ENCODE data around the gene RRP7A. TPM values are rescaled to one million over a fixed set of nuclear protein-coding genes. Genes with fewer than 3 reads are reported as not detected.

The RRP7A gene
- total and polyA plus RNA-seq, 2 donors (not counting 1 experiment from before 2014, with no cell fraction given), result 18.3 to 98.5 TPM

DNA sequence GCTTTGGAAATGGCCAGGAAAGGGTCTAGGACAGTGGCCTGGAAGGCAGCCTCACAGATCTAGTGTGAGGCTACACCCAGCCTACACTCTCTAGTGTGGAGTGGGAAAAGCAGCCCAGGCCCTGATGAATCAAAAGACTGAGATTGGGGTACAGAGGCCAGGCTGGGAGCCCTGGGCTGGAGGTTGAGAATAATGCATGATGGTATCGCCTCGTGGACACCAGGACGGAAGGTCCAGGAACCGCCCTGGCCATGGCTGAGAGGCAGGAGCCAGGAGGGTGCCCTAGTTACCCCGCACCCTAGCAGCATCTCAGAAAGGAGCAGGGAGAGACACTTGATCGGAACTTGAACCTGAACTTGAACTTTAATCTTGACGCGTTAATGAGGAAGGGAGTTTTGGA is 46.9 kb downstream of the RRP7A start:
- Histone ChIP-seq H3K9me3 (ENCODE audit: control extremely low read depth in 1 of 3, control insufficient read depth in 2 of 3, insufficient read depth in 1 of 3, low read length in 2 of 3) (no peaks in the 10 kb centered on the region), H3K36me3 (replicated peaks in 1 of 2; ENCODE audit: control extremely low read depth in 1 of 2, control insufficient read depth in 1 of 2, extremely low read depth in 1 of 2, insufficient read depth in 2 of 2, low read length in 1 of 2) (no peaks in the 10 kb centered on the region), H4K20me1 (ENCODE audit: control insufficient read depth, insufficient read depth, low read length, poor library complexity, severe bottlenecking) (no peaks in the 10 kb centered on the region), H2AFZ (ENCODE audit: insufficient read depth, low read depth, low read length, poor library complexity, severe bottlenecking) (no peak overlapping the region), H3K79me2 (ENCODE audit: control insufficient read depth, insufficient read depth, low read length) (no peaks in the 10 kb centered on the region), H3K4me2 (replicated peaks; ENCODE audit: low read depth, low read length, poor library complexity, severe bottlenecking) (no peak overlapping the region), H3K9ac (ENCODE audit: low read length) (no peak overlapping the region), H3K27me3 (replicated peaks in 1 of 4; ENCODE audit: control extremely low read depth in 1 of 4, control insufficient read depth in 3 of 4, insufficient read depth in 4 of 4, low read length in 3 of 4) (peaks cover 0 to 4% (median 0%) of the 10 kb centered on the region in 4 experiments), H3K27ac (ENCODE audit: low read length in 2 of 2) (no peak overlapping the region), H3K4me1 (ENCODE audit: control insufficient read depth in 2 of 2, insufficient read depth in 2 of 2, low read length in 2 of 2) (no peaks in the 10 kb centered on the region), H3K4me3 (ENCODE audit: control extremely low read depth in 1 of 5, extremely low read depth in 1 of 5, insufficient read depth in 1 of 5, low read depth in 2 of 5, low read length in 4 of 5) (no peak overlapping the region)
- TF ChIP-seq, protein P1, sequence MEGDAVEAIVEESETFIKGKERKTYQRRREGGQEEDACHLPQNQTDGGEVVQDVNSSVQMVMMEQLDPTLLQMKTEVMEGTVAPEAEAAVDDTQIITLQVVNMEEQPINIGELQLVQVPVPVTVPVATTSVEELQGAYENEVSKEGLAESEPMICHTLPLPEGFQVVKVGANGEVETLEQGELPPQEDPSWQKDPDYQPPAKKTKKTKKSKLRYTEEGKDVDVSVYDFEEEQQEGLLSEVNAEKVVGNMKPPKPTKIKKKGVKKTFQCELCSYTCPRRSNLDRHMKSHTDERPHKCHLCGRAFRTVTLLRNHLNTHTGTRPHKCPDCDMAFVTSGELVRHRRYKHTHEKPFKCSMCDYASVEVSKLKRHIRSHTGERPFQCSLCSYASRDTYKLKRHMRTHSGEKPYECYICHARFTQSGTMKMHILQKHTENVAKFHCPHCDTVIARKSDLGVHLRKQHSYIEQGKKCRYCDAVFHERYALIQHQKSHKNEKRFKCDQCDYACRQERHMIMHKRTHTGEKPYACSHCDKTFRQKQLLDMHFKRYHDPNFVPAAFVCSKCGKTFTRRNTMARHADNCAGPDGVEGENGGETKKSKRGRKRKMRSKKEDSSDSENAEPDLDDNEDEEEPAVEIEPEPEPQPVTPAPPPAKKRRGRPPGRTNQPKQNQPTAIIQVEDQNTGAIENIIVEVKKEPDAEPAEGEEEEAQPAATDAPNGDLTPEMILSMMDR (IDR thresholded peaks at IDR 0.05), result no peak
- no peak for TF ChIP-seq EZH2 (IDR thresholded peaks at IDR 0.05; ENCODE audit: borderline replicate concordance, insufficient read depth, low read depth, low read length, poor library complexity, severe bottlenecking)
- DNase-seq (no peak), ATAC-seq (ENCODE audit: low read depth) (no peak)
- ChIA-PET POLR2A (no interaction called here), CTCF (interaction anchor here (0.7 to 2.9 kb wide), 11 partner anchors 8 to 506 kb away, joined by 3 to 19 read pairs (median 4); no protein-coding TSS in a partner anchor)
- no peaks in the 10 kb centered on the region for H3K4me1 Mint-ChIP-seq
- peaks cover 18% of the 10 kb centered on the region for H3K27me3 Mint-ChIP-seq
- no peak overlapping the region for H3K4me3 Mint-ChIP-seq
- no peaks in the 10 kb centered on the region for H3K9me3 Mint-ChIP-seq (ENCODE audit: insufficient read depth)
- no peak overlapping the region for H3K27ac Mint-ChIP-seq
- intact Hi-C loops (cut with micrococcal nuclease), result loop anchor here (1.0 kb wide), 3 partner anchors 303 to 506 kb away; no protein-coding TSS in a partner anchor
- WGBS (ENCODE audit: insufficient coverage), result 95% methylated on average over 8 of the region's 8 CpGs

DNA sequence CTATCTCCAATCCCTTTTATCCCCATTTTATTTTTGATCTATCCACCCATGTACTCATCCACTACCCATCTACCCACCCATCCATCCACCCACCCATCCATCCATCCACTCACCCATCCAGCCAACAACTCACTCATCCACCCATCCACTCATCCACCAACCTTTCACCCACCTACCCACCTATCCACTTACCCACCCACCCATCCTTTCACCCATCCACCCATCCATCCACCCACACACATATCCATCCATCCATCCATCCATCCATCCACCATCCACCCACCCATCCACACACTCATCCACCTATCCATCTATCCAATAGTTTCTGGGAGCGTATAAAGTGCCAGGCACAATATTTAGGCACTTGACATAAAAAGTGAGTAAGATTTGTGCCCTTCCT is 48.2 kb downstream of the RRP7A start:
- Mint-ChIP-seq H3K27ac (no peak overlapping the region), H3K4me3 (no peak overlapping the region), H3K27me3 (peaks cover 23% of the 10 kb centered on the region), H3K9me3 (ENCODE audit: insufficient read depth) (no peaks in the 10 kb centered on the region), H3K4me1 (no peaks in the 10 kb centered on the region)
- Histone ChIP-seq H3K79me2 (ENCODE audit: control insufficient read depth, insufficient read depth, low read length) (no peaks in the 10 kb centered on the region), H3K9ac (ENCODE audit: low read length) (no peak overlapping the region), H3K4me2 (replicated peaks; ENCODE audit: low read depth, low read length, poor library complexity, severe bottlenecking) (no peak overlapping the region), H3K4me1 (ENCODE audit: control insufficient read depth in 2 of 2, insufficient read depth in 2 of 2, low read length in 2 of 2) (no peaks in the 10 kb centered on the region), H3K27me3 (replicated peaks in 1 of 4; ENCODE audit: control extremely low read depth in 1 of 4, control insufficient read depth in 3 of 4, insufficient read depth in 4 of 4, low read length in 3 of 4) (peaks cover 0 to 4% (median 0%) of the 10 kb centered on the region in 4 experiments), H3K36me3 (replicated peaks in 1 of 2; ENCODE audit: control extremely low read depth in 1 of 2, control insufficient read depth in 1 of 2, extremely low read depth in 1 of 2, insufficient read depth in 2 of 2, low read length in 1 of 2) (no peaks in the 10 kb centered on the region), H2AFZ (ENCODE audit: insufficient read depth, low read depth, low read length, poor library complexity, severe bottlenecking) (no peak overlapping the region), H3K4me3 (ENCODE audit: control extremely low read depth in 1 of 5, extremely low read depth in 1 of 5, insufficient read depth in 1 of 5, low read depth in 2 of 5, low read length in 4 of 5) (no peak overlapping the region), H3K9me3 (ENCODE audit: control extremely low read depth in 1 of 3, control insufficient read depth in 2 of 3, insufficient read depth in 1 of 3, low read length in 2 of 3) (no peaks in the 10 kb centered on the region), H4K20me1 (ENCODE audit: control insufficient read depth, insufficient read depth, low read length, poor library complexity, severe bottlenecking) (no peaks in the 10 kb centered on the region), H3K27ac (ENCODE audit: low read length in 2 of 2) (no peak overlapping the region)
- DNase-seq, result no peak
- TF ChIP-seq, protein P1 (IDR thresholded peaks at IDR 0.05), result no peak
- TF ChIP-seq EZH2 (IDR thresholded peaks at IDR 0.05; ENCODE audit: borderline replicate concordance, insufficient read depth, low read depth, low read length, poor library complexity, severe bottlenecking), result no peak
- intact Hi-C loops (cut with micrococcal nuclease), result no loop called here
- POLR2A ChIA-PET, result no interaction called here
- WGBS (ENCODE audit: insufficient coverage), result no CpG with 5 or more reads among the region's 1 CpG
- CTCF ChIA-PET, result interaction anchor here (1.2 to 2.9 kb wide), 2 partner anchors 32 to 300 kb away, joined by 3 to 19 read pairs; no protein-coding TSS in a partner anchor
- ATAC-seq (ENCODE audit: low read depth), result no peak

Data from B cell (primary cell).